Measurements from ENCODE around the gene WRNIP1.

GRCh38 chr6:2738373-2738979, 26.7 kb upstream of the WRNIP1 start:
- TF ChIP-seq CTCF (IDR thresholded peaks at IDR 0.05 in 2 of 3, conservative IDR thresholded peaks at IDR 0.05 in 1 of 3; ENCODE audit: borderline replicate concordance in 1 of 3, insufficient read depth in 1 of 3, low read depth in 2 of 3, low read length in 2 of 3) (peak; percentile 57 to 82 (median 73); a peak in 5 of 6 replicates), RAD21 (IDR thresholded peaks at IDR 0.05; ENCODE audit: low read depth) (peak; percentile 93), POLR2AphosphoS5 (IDR thresholded peaks at IDR 0.05; ENCODE audit: low read depth, low read length) (no peak), SP1 (IDR thresholded peaks at IDR 0.05; ENCODE audit: low read depth) (no peak), MAX (IDR thresholded peaks at IDR 0.05) (no peak), FOSL1 (IDR thresholded peaks at IDR 0.05; ENCODE audit: low read depth) (no peak), EGR1 (IDR thresholded peaks at IDR 0.05; ENCODE audit: low read depth) (no peak), ZFX (IDR thresholded peaks at IDR 0.05) (no peak), POLR2A (IDR thresholded peaks at IDR 0.05; ENCODE audit: borderline replicate concordance, extremely low read depth, insufficient read depth, insufficient read length) (no peak), EZH2 (IDR thresholded peaks at IDR 0.05) (no peak), YY1 (IDR thresholded peaks at IDR 0.05; ENCODE audit: extremely low read depth, insufficient replicate concordance, low read depth, low read length) (no peak), SRF (IDR thresholded peaks at IDR 0.05; ENCODE audit: low read depth) (no peak)

Data from HCT116 (cell line).